HG03565 (cell line): ENCODE data around the gene PARD3.
"Not testable (repeated sequence)": the region's sequence is repeated elsewhere in the genome, so short reads cannot be mapped to it uniquely, and the experiment has no call there.

Experiments
- ATAC-seq: cut with Tn5 transposase; IDR thresholded peaks from one replicate; pipeline ENCODE4 v1.9.1; 2021; ENCODE audit warnings: mild to moderate bottlenecking, moderate library complexity; ENCODE audit not compliant: unreplicated experiment

PARD3 gene

GRCh38 chr10:34815185-34816084, at the start of gene PARD3:
PARD3 (minus strand) TSS chr10:34815296; CDS start chr10:34814995, 301 bp downstream.
- ATAC-seq, result no peak

- no peak for ATAC-seq
These were observed 49.3 kb upstream of the PARD3 start for GRCh38 chr10:34864149-34865067.

GRCh38 chr10:34862892-34863291, 47.8 kb upstream of the PARD3 start:
- no peak for ATAC-seq

- no peak for ATAC-seq
These were observed 46.4 kb upstream of the PARD3 start for GRCh38 chr10:34861293-34862021.

GRCh38 chr10:34859170-34859569, 44.1 kb upstream of the PARD3 start:
- ATAC-seq, result no peak

- ATAC-seq, result no peak
These were observed 42.9 kb upstream of the PARD3 start for GRCh38 chr10:34858003-34858402.

GRCh38 chr10:34854147-34854601, 39.1 kb upstream of the PARD3 start:
- no peak for ATAC-seq

GRCh38 chr10:34853357-34853756, 38.3 kb upstream of the PARD3 start:
- no peak for ATAC-seq

GRCh38 chr10:34850558-34850957, 35.5 kb upstream of the PARD3 start:
- ATAC-seq, result no peak

- no peak for ATAC-seq
These were observed 34.9 kb upstream of the PARD3 start for GRCh38 chr10:34850036-34850435.

GRCh38 chr10:34845070-34845469, 30.0 kb upstream of the PARD3 start:
- ATAC-seq, result no peak

GRCh38 chr10:34844448-34844847, 29.4 kb upstream of the PARD3 start:
- ATAC-seq, result no peak

GRCh38 chr10:34843470-34843869, 28.4 kb upstream of the PARD3 start:
- not testable (repeated sequence) for ATAC-seq

GRCh38 chr10:34838366-34838900, 23.3 kb upstream of the PARD3 start:
- ATAC-seq, result no peak

- no peak for ATAC-seq
These were observed 20.9 kb upstream of the PARD3 start for GRCh38 chr10:34835908-34836508.

GRCh38 chr10:34834274-34834673, 19.2 kb upstream of the PARD3 start:
- ATAC-seq, result no peak

- no peak for ATAC-seq
These were observed 15.2 kb upstream of the PARD3 start for GRCh38 chr10:34830217-34830822.

GRCh38 chr10:34826857-34827766, 12.0 kb upstream of the PARD3 start:
- no peak for ATAC-seq

GRCh38 chr10:34826221-34826620, 11.1 kb upstream of the PARD3 start:
- no peak for ATAC-seq
